Body of pancreas (tissue), 4 donors: ENCODE measurements around the gene DDX21. TPM values are rescaled to one million over a fixed set of nuclear protein-coding genes. Genes with fewer than 3 reads are reported as not detected.
"Not testable (repeated sequence)": the region's sequence is repeated elsewhere in the genome, so short reads cannot be mapped to it uniquely, and the experiment has no call there.

Experiments
- ATAC-seq: fragments of 150-250 bp; one replicate; pipeline ENCODE4 v1.9.1; 2016
- DNase-seq, 4 donors: peaks; one replicate each; pipeline ENCODE4 v3.0.0-alpha.2; 2019
- H3K27ac ChIP-seq, 4 donors: fragments of 200-600 bp; sonication (generic); 1 replicate in 3 of 4; 2 replicates in 1 of 4; pipeline versions ENCODE4 v1.5.1 to v1.6.1; 2016 to 2019; ENCODE audit warnings: mild to moderate bottlenecking in 1 of 4, mixed read lengths in 1 of 4, moderate library complexity in 1 of 4
- H3K27me3 ChIP-seq, 2 donors: fragments of 200-600 bp; sonication (generic); one replicate each; pipeline ENCODE4 v1.6.0; 2016; ENCODE audit warnings: mild to moderate bottlenecking in 1 of 2
- H3K36me3 ChIP-seq, 2 donors: fragments of 200-600 bp; sonication (generic); replicated peaks in 1 of 2; 2 replicates each; pipeline ENCODE4 v1.5.1; 2016; ENCODE audit warnings: low read depth in 2 of 2; ENCODE audit not compliant: insufficient read depth in 1 of 2
- H3K4me1 ChIP-seq: fragments of 200-600 bp; sonication (generic); one replicate; pipeline ENCODE4 v1.6.0; 2016
- H3K4me3 ChIP-seq, 2 donors: fragments of 200-600 bp; sonication (generic); 1 replicate in 1 of 2; 2 replicates in 1 of 2; pipeline ENCODE4 v1.5.1; 2016 to 2019
- H3K9me3 ChIP-seq, 3 donors: fragments of 200-600 bp; sonication (generic); 1 replicate in 2 of 3; 2 replicates in 1 of 3; pipeline ENCODE4 v1.5.1; 2016
- CTCF ChIP-seq, 7 experiments: fragments of 450-650 bp in 4 of 7; fragments of 200-600 bp in 3 of 7; sonication (generic) in 3 of 7; IDR thresholded peaks; one replicate each; pipeline ENCODE4 v1.5.1; 2016 to 2019; ENCODE audit warnings: antibody characterized with exemption in 7 of 7
- POLR2A ChIP-seq, 3 donors: fragments of 450-650 bp; IDR thresholded peaks; one replicate each; pipeline ENCODE4 v1.6.1; 2016; ENCODE audit warnings: antibody characterized with exemption in 3 of 3, mild to moderate bottlenecking in 2 of 3
- WGBS, 2 donors: methylation state at CpG; one replicate each; pipeline ENCODE4 v1.1.5; 2017; 5-methylcytosine and 5-hydroxymethylcytosine counted together
- intact Hi-C: fragments of 100-400 bp; cut with DNase I; formaldehyde crosslinking; loops from one replicate; pipeline ENCODE4 v1.15.1; 2023
- total RNA-seq, 2 donors: library from RNA; depleted of rRNA; stranded (reverse); fragments of >200 nt; gene quantifications; one replicate each; pipeline ENCODE4 v1.1.0, GENCODE V29; 2016

DDX21 gene
- total RNA-seq, result 10 to 100 TPM; 24.6 to 38.9 TPM

GRCh38 chr10:68955832-68956532 is at the start of gene DDX21:
Gene DDX21, plus strand, starts transcription at chr10:68956170. Its CDS starts 56 bp downstream, at chr10:68956226.
- ATAC-seq (peak; percentile 96), DNase-seq (peak; percentile 86 to 92 (median 88))
- intact Hi-C loops, result no loop called here
- no peaks in the 10 kb centered on the region for H3K9me3 ChIP-seq
- H3K36me3 ChIP-seq, result peaks cover 0 to 7% of the 10 kb centered on the region in 2 donors
- peaks cover 23% of the 10 kb centered on the region for H3K4me1 ChIP-seq
- WGBS, 2 donors, result 0 to 1% methylated on average over 35 to 52 of the region's 53 CpGs
- H3K27ac ChIP-seq, result peak within 1 kb of the TSS; percentile 72 to 96 (median 84)
- peak; percentile 5 to 79 (median 45) for TF ChIP-seq CTCF (IDR thresholded peaks at IDR 0.05)
- peak in 2 of 3 donors; percentile 83 to 84 for TF ChIP-seq POLR2A (IDR thresholded peaks at IDR 0.05)
- H3K4me3 ChIP-seq, result peak within 1 kb of the TSS; percentile 80 to 83
- no peaks in the 10 kb centered on the region for H3K27me3 ChIP-seq

- DNase-seq, result no peak
- no peaks in the 10 kb centered on the region for H3K9me3 ChIP-seq
- no peak for TF ChIP-seq POLR2A (IDR thresholded peaks at IDR 0.05)
- no peak for TF ChIP-seq CTCF (IDR thresholded peaks at IDR 0.05)
Measured at GRCh38 chr10:68924593-68924992, 31.4 kb upstream of the DDX21 start.

GRCh38 chr10:68925489-68925888 is 30.5 kb upstream of the DDX21 start:
- Histone ChIP-seq H3K27ac (no peak overlapping the region), H3K4me1 (no peaks in the 10 kb centered on the region), H3K36me3 (peaks cover 2 to 4% of the 10 kb centered on the region in 2 donors), H3K4me3 (no peak overlapping the region), H3K9me3 (no peaks in the 10 kb centered on the region), H3K27me3 (no peaks in the 10 kb centered on the region)
- DNase-seq, result no peak
- TF ChIP-seq CTCF (IDR thresholded peaks at IDR 0.05), result no peak
- TF ChIP-seq POLR2A (IDR thresholded peaks at IDR 0.05), result no peak
- no peak for ATAC-seq
- WGBS, 2 donors, result 81 to 86% methylated on average over 4 of the region's 4 CpGs
- intact Hi-C loops, result no loop called here

More at GRCh38 chr10:68924593-68924992, 31.4 kb upstream of the DDX21 start:
- Histone ChIP-seq H3K27me3 (no peaks in the 10 kb centered on the region), H3K4me1 (no peaks in the 10 kb centered on the region), H3K27ac (no peak overlapping the region), H3K36me3 (peaks cover 0 to 4% of the 10 kb centered on the region in 2 donors), H3K4me3 (no peak overlapping the region)
- no peak for ATAC-seq
- intact Hi-C loops, result no loop called here

GRCh38 chr10:68929157-68929556 is 26.8 kb upstream of the DDX21 start:
- 91 to 100% methylated on average over 2 of the region's 2 CpGs for WGBS, 2 donors
- H3K4me3 ChIP-seq, DNase-seq, ATAC-seq, H3K4me1 ChIP-seq, H3K27me3 ChIP-seq, H3K27ac ChIP-seq, H3K9me3 ChIP-seq, intact Hi-C loops, H3K36me3 ChIP-seq: not testable (repeated sequence)

- ATAC-seq, result not testable (repeated sequence)
Measured at GRCh38 chr10:68929888-68930287, 26.1 kb upstream of the DDX21 start.

GRCh38 chr10:68932860-68933259 is 23.1 kb upstream of the DDX21 start:
- intact Hi-C loops, ATAC-seq, H3K36me3 ChIP-seq, H3K27ac ChIP-seq, H3K4me1 ChIP-seq, H3K9me3 ChIP-seq, H3K4me3 ChIP-seq, DNase-seq, H3K27me3 ChIP-seq: not testable (repeated sequence)
- 97 to 98% methylated on average over 3 of the region's 3 CpGs for WGBS, 2 donors

More at GRCh38 chr10:68929888-68930287, 26.1 kb upstream of the DDX21 start:
- H3K9me3 ChIP-seq, H3K27me3 ChIP-seq, H3K36me3 ChIP-seq, DNase-seq, H3K4me3 ChIP-seq, H3K27ac ChIP-seq, intact Hi-C loops, H3K4me1 ChIP-seq: not testable (repeated sequence)
- 94 to 98% methylated on average over 8 of the region's 8 CpGs for WGBS, 2 donors
